Dedifferentiated amniotic fluid mesenchymal stem cell (primary cell): Measurements from ENCODE around the gene BRIX1.
"Not testable (repeated sequence)": the region's sequence is repeated elsewhere in the genome, so short reads cannot be mapped to it uniquely, and the experiment has no call there.

ENCODE experiments used
- DNase-seq: peaks from one replicate; pipeline ENCODE4 v3.0.0-alpha.2; 2016; ENCODE audit errors: extremely low spot score

The BRIX1 gene

GRCh38 chr5:34967540-34967939 is 52.0 kb downstream of the BRIX1 start:
- no peak for DNase-seq

GRCh38 chr5:34968258-34968657 is 52.7 kb downstream of the BRIX1 start:
- no peak for DNase-seq

GRCh38 chr5:34970552-34970951 is 55.0 kb downstream of the BRIX1 start:
- no peak for DNase-seq

GRCh38 chr5:34971655-34972054 is 56.1 kb downstream of the BRIX1 start:
- DNase-seq = not testable (repeated sequence)
